Measurements from ENCODE around the gene RNF151.

The RNF151 gene

GRCh38 chr16:1966460-1966859, at the start of gene RNF151:
Gene RNF151, plus strand, starts transcription at chr16:1966856. Its CDS starts 26 bp downstream, at chr16:1966882.
- peaks cover 15% of the 10 kb centered on the region for H3K36me3 ChIP-seq (ENCODE audit: low read length)
- peak within 1 kb of the TSS; percentile 71 for H3K4me2 ChIP-seq (ENCODE audit: low read depth, low read length, poor library complexity, severe bottlenecking)
- no peaks in the 10 kb centered on the region for H4K20me1 ChIP-seq (ENCODE audit: low read depth, low read length)
- no peaks in the 10 kb centered on the region for H3K9me2 ChIP-seq (replicated peaks; ENCODE audit: insufficient read depth, low read length)
- H3K9me3 ChIP-seq (ENCODE audit: insufficient read depth, low read length) = no peaks in the 10 kb centered on the region
- peaks cover 35% of the 10 kb centered on the region for H3F3A ChIP-seq (ENCODE audit: insufficient read depth)
- H3K9ac ChIP-seq (ENCODE audit: low read length) = peak within 1 kb of the TSS; percentile 98
- H3K27ac ChIP-seq (ENCODE audit: low read depth, low read length) = 0 out of 2 replicates have a peak within 1 kb of the TSS, but pooled peaks have one; percentile 57
- peaks cover 32% of the 10 kb centered on the region for H3K79me2 ChIP-seq (ENCODE audit: insufficient read depth, low read length)
- no peak within 1 kb of the TSS for H2AFZ ChIP-seq (ENCODE audit: low read depth, low read length, severe bottlenecking)
- no peak for TF ChIP-seq CTCF (IDR thresholded peaks at IDR 0.05; ENCODE audit: insufficient read depth, low read length, poor library complexity, severe bottlenecking)
- no peak for TF ChIP-seq EZH2phosphoT487 (conservative IDR thresholded peaks at IDR 0.05; ENCODE audit: low read length)
- H3K27me3 ChIP-seq (ENCODE audit: low read length) = no peaks in the 10 kb centered on the region
- H3K4me3 ChIP-seq (ENCODE audit: insufficient read depth, low read length, poor library complexity, severe bottlenecking) = peak within 1 kb of the TSS; percentile 75

GRCh38 chr16:1917056-1917664, 49.5 kb upstream of the RNF151 start:
- H4K20me1 ChIP-seq (ENCODE audit: low read depth, low read length) = no peaks in the 10 kb centered on the region
- no peaks in the 10 kb centered on the region for H3K9me3 ChIP-seq (ENCODE audit: insufficient read depth, low read length)
- no peak overlapping the region for H2AFZ ChIP-seq (ENCODE audit: low read depth, low read length, severe bottlenecking)
- TF ChIP-seq EZH2phosphoT487 (conservative IDR thresholded peaks at IDR 0.05; ENCODE audit: low read length) (no peak), CTCF (IDR thresholded peaks at IDR 0.05; ENCODE audit: insufficient read depth, low read length, poor library complexity, severe bottlenecking) (no peak)
- H3K27me3 ChIP-seq (ENCODE audit: low read length) = no peaks in the 10 kb centered on the region
- H3K4me2 ChIP-seq (ENCODE audit: low read depth, low read length, poor library complexity, severe bottlenecking) = no peak overlapping the region
- no peaks in the 10 kb centered on the region for H3K36me3 ChIP-seq (ENCODE audit: low read length)
- H3K79me2 ChIP-seq (ENCODE audit: insufficient read depth, low read length) = no peaks in the 10 kb centered on the region
- H3K4me3 ChIP-seq (ENCODE audit: insufficient read depth, low read length, poor library complexity, severe bottlenecking) = no peak overlapping the region
- no peaks in the 10 kb centered on the region for H3K9me2 ChIP-seq (replicated peaks; ENCODE audit: insufficient read depth, low read length)
- H3F3A ChIP-seq (ENCODE audit: insufficient read depth) = no peaks in the 10 kb centered on the region
- no peak overlapping the region for H3K9ac ChIP-seq (ENCODE audit: low read length)
- H3K27ac ChIP-seq (ENCODE audit: low read depth, low read length) = no peak overlapping the region

GRCh38 chr16:1917665-1918350, 48.8 kb upstream of the RNF151 start:
- Histone ChIP-seq H3K4me3 (ENCODE audit: insufficient read depth, low read length, poor library complexity, severe bottlenecking) (no peak overlapping the region), H2AFZ (ENCODE audit: low read depth, low read length, severe bottlenecking) (no peak overlapping the region), H3K4me2 (ENCODE audit: low read depth, low read length, poor library complexity, severe bottlenecking) (no peak overlapping the region), H3K9ac (ENCODE audit: low read length) (no peak overlapping the region), H4K20me1 (ENCODE audit: low read depth, low read length) (no peaks in the 10 kb centered on the region), H3K9me2 (replicated peaks; ENCODE audit: insufficient read depth, low read length) (no peaks in the 10 kb centered on the region), H3K9me3 (ENCODE audit: insufficient read depth, low read length) (no peaks in the 10 kb centered on the region), H3K36me3 (ENCODE audit: low read length) (no peaks in the 10 kb centered on the region), H3K27ac (ENCODE audit: low read depth, low read length) (no peak overlapping the region), H3K79me2 (ENCODE audit: insufficient read depth, low read length) (no peaks in the 10 kb centered on the region), H3F3A (ENCODE audit: insufficient read depth) (no peaks in the 10 kb centered on the region), H3K27me3 (ENCODE audit: low read length) (no peaks in the 10 kb centered on the region)
- TF ChIP-seq CTCF (IDR thresholded peaks at IDR 0.05; ENCODE audit: insufficient read depth, low read length, poor library complexity, severe bottlenecking) = no peak
- no peak for TF ChIP-seq EZH2phosphoT487 (conservative IDR thresholded peaks at IDR 0.05; ENCODE audit: low read length)

Measured in SU-DHL-6 (cell line).